DMS79 (cell line): Measurements from ENCODE around the gene ETV7.
A peak's percentile ranks its signal among the peaks of the same experiment; 100 is the strongest.

Source experiments
- DNase-seq: peaks from one replicate; lab custom pipeline; 2025; lab: John Stamatoyannopoulos, UW

Gene ETV7

GRCh38 chr6:36383606-36384005 is 3.9 kb downstream of the ETV7 start:
- DNase-seq, result no peak

- DNase-seq, result no peak
Measured at GRCh38 chr6:36382976-36383375, 4.5 kb downstream of the ETV7 start.

GRCh38 chr6:36381502-36382389 is 5.7 kb downstream of the ETV7 start:
- no peak for DNase-seq

- no peak for DNase-seq
Measured at GRCh38 chr6:36380166-36380565, 7.3 kb downstream of the ETV7 start.

GRCh38 chr6:36378936-36379335 is 8.5 kb downstream of the ETV7 start:
- no peak for DNase-seq

GRCh38 chr6:36378243-36378920 is 9.1 kb downstream of the ETV7 start:
- no peak for DNase-seq

GRCh38 chr6:36377594-36377993 is 9.9 kb downstream of the ETV7 start:
- DNase-seq, result no peak

- DNase-seq, result no peak
Measured at GRCh38 chr6:36376742-36377141, 10.7 kb downstream of the ETV7 start.

- DNase-seq, result no peak
Measured at GRCh38 chr6:36376183-36376582, 11.3 kb downstream of the ETV7 start.

GRCh38 chr6:36375644-36376155 is 11.8 kb downstream of the ETV7 start:
- DNase-seq, result no peak

- no peak for DNase-seq
Measured at GRCh38 chr6:36374972-36375371, 12.5 kb downstream of the ETV7 start.

- no peak for DNase-seq
Measured at GRCh38 chr6:36374194-36374593, 13.3 kb downstream of the ETV7 start.

GRCh38 chr6:36373368-36374019 is 14.0 kb downstream of the ETV7 start:
- no peak for DNase-seq

- DNase-seq, result no peak
Measured at GRCh38 chr6:36372088-36372487, 15.4 kb downstream of the ETV7 start.

GRCh38 chr6:36371211-36371610 is 16.3 kb downstream of the ETV7 start:
- no peak for DNase-seq

- no peak for DNase-seq
Measured at GRCh38 chr6:36370638-36371037, 16.8 kb downstream of the ETV7 start.

- peak; percentile 39 for DNase-seq
Measured at GRCh38 chr6:36368921-36369865, 18.3 kb downstream of the ETV7 start.

GRCh38 chr6:36368421-36368820 is 19.0 kb downstream of the ETV7 start:
- no peak for DNase-seq

- DNase-seq, result no peak
Measured at GRCh38 chr6:36367743-36368142, 19.7 kb downstream of the ETV7 start.

GRCh38 chr6:36364669-36365479 is 22.6 kb downstream of the ETV7 start:
- no peak for DNase-seq
